HCT116 (cell line): ENCODE data around the gene SRGN.

Source experiments
- ATF3 ChIP-seq: IDR thresholded peaks from 2 replicates; pipeline ENCODE4 v1.6.1; 2012
- CEBPB ChIP-seq: IDR thresholded peaks from 2 replicates; pipeline ENCODE4 v1.6.1; 2012; ENCODE audit warnings: low read depth
- CTCF ChIP-seq, 3 experiments: fragments of 200-600 bp in 1 of 3; sonication (generic) in 1 of 3; IDR thresholded peaks in 2 of 3; conservative IDR thresholded peaks in 1 of 3; 2 replicates each; pipeline ENCODE4 v1.5.1; 2012 to 2017; ENCODE audit warnings: low read depth in 2 of 3, low read length in 2 of 3, antibody characterized with exemption in 1 of 3, borderline replicate concordance in 1 of 3, control low read depth in 1 of 3, mild to moderate bottlenecking in 1 of 3, mixed read lengths in 1 of 3, mixed run types in 1 of 3, moderate library complexity in 1 of 3; ENCODE audit not compliant: insufficient read depth in 1 of 3
- EGR1 ChIP-seq: IDR thresholded peaks from 2 replicates; pipeline ENCODE4 v1.6.1; 2012; ENCODE audit warnings: low read depth
- EZH2 ChIP-seq: fragments of 200-600 bp; sonication (generic); IDR thresholded peaks from 2 replicates; pipeline ENCODE4 v1.6.1; 2017; ENCODE audit warnings: antibody characterized with exemption, mixed run types
- MAX ChIP-seq: IDR thresholded peaks from 2 replicates; pipeline ENCODE4 v1.6.1; 2012
- POLR2A ChIP-seq: IDR thresholded peaks from 2 replicates; pipeline ENCODE4 v1.7.0; 2011; ENCODE audit warnings: borderline replicate concordance; ENCODE audit not compliant: insufficient read depth, insufficient read length; ENCODE audit errors: extremely low read depth
- POLR2AphosphoS5 ChIP-seq: IDR thresholded peaks from 2 replicates; pipeline ENCODE4 v1.6.1; 2011; ENCODE audit warnings: mild to moderate bottlenecking, low read depth, low read length, moderate library complexity
- RAD21 ChIP-seq: IDR thresholded peaks from 2 replicates; pipeline ENCODE4 v1.6.1; 2012; ENCODE audit warnings: low read depth, mild to moderate bottlenecking
- REST ChIP-seq: IDR thresholded peaks from 2 replicates; pipeline ENCODE4 v1.6.1; 2012; ENCODE audit warnings: low read depth
- SIN3A ChIP-seq: IDR thresholded peaks from 2 replicates; pipeline ENCODE4 v1.6.1; 2012; ENCODE audit warnings: low read depth
- SP1 ChIP-seq: IDR thresholded peaks from 2 replicates; pipeline ENCODE4 v1.6.1; 2012; ENCODE audit warnings: low read depth
- ZFX ChIP-seq: fragments of 450-650 bp; IDR thresholded peaks from 2 replicates; pipeline ENCODE4 v1.6.1; 2017

GRCh38 chr10:69060127-69060798 lies 27.6 kb upstream of the SRGN start:
- no peak for TF ChIP-seq POLR2AphosphoS5
- TF ChIP-seq CTCF (IDR thresholded peaks at IDR 0.05 in 2 of 3, conservative IDR thresholded peaks at IDR 0.05 in 1 of 3; ENCODE audit: borderline replicate concordance in 1 of 3, insufficient read depth in 1 of 3, low read depth in 2 of 3, low read length in 2 of 3) = no peak
- TF ChIP-seq EGR1 = no peak
- TF ChIP-seq SP1 = no peak
- no peak for TF ChIP-seq EZH2
- TF ChIP-seq POLR2A = no peak
- TF ChIP-seq RAD21 = no peak
- no peak for TF ChIP-seq ATF3
- TF ChIP-seq CEBPB = no peak
- TF ChIP-seq MAX = no peak
- TF ChIP-seq ZFX = no peak
- TF ChIP-seq REST = no peak
- no peak for TF ChIP-seq SIN3A
